ENCODE data around the gene BIRC5.

The BIRC5 gene

DNA sequence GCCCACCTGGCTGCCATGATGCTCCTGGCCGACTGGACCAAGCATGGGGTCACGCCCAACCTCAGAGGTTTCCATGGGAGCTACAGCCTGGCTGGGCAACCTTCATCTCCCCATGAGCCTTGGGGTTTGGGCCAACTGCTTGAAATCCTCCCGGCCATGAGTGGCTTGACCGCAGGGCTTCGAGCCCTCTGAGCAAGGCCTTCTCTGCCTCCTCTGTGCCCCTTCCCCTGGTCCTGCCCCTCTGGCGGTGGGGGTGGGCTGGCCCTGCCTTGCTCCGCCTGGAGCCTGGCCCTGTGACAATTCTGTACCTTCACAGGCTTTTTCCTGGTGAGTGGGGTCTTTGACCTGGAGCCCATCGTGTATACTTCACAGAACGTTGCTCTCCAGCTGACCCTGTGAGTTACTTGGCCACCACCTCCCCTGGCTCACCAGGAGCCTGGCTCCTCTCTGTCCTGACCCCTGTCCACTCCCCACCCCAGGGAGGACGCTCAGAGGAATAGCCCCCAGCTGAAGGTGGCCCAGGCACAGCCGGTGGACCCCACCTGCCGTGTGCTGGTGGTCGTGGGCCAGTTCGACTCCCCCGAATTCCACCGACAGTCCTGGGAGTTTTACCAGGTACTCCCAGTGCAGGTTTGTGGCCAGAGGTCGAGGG, 8.8 kb upstream of the BIRC5 start:
- Histone ChIP-seq H3K4me1 (ENCODE audit: control insufficient read depth, insufficient read depth, low read length) (no peaks in the 10 kb centered on the region), H3K36me3 (ENCODE audit: control insufficient read depth in 2 of 2, insufficient read depth in 2 of 2, low read length in 2 of 2) (peaks cover 0 to 4% of the 10 kb centered on the region in 2 donors), H3K9ac (ENCODE audit: low read length in 2 of 2) (no peak overlapping the region), H3K4me3 (ENCODE audit: low read length in 2 of 2) (no peak overlapping the region), H3K27me3 (ENCODE audit: control insufficient read depth in 1 of 2, insufficient read depth in 2 of 2, low read length in 2 of 2) (no peaks in the 10 kb centered on the region), H3K9me3 (ENCODE audit: control insufficient read depth in 2 of 2, low read length in 2 of 2) (no peaks in the 10 kb centered on the region), H3K27ac (ENCODE audit: low read length) (no peak overlapping the region)

DNA sequence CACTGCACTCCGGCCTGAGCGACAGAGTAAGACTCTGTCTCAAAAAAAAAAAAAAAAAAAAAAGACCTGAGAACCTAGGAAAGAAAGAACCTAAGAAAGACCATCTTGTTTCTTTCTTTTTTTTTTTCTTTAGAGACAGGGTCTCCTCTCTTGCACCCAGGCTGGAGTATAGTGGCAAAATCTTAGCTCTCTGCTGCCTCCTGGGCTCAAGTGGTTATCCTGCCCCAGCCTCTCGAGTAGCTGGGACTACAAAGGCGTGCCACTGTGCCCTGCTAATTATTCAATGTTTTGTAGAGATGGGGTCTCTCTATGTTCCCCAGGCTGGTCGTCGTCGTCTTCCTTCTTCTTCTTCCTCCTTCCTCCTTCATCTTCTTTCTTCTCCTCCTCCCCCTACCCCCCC, 7.8 kb upstream of the BIRC5 start:
- no peaks in the 10 kb centered on the region for H3K27me3 ChIP-seq (ENCODE audit: control insufficient read depth in 1 of 2, insufficient read depth in 2 of 2, low read length in 2 of 2)
- H3K27ac ChIP-seq (ENCODE audit: low read length) = no peak overlapping the region
- peaks cover 0 to 4% of the 10 kb centered on the region in 2 donors for H3K36me3 ChIP-seq (ENCODE audit: control insufficient read depth in 2 of 2, insufficient read depth in 2 of 2, low read length in 2 of 2)
- no peak overlapping the region for H3K4me3 ChIP-seq (ENCODE audit: low read length in 2 of 2)
- H3K9ac ChIP-seq (ENCODE audit: low read length in 2 of 2) = no peak overlapping the region
- no peaks in the 10 kb centered on the region for H3K4me1 ChIP-seq (ENCODE audit: control insufficient read depth, insufficient read depth, low read length)
- H3K9me3 ChIP-seq (ENCODE audit: control insufficient read depth in 2 of 2, low read length in 2 of 2) = no peaks in the 10 kb centered on the region

DNA sequence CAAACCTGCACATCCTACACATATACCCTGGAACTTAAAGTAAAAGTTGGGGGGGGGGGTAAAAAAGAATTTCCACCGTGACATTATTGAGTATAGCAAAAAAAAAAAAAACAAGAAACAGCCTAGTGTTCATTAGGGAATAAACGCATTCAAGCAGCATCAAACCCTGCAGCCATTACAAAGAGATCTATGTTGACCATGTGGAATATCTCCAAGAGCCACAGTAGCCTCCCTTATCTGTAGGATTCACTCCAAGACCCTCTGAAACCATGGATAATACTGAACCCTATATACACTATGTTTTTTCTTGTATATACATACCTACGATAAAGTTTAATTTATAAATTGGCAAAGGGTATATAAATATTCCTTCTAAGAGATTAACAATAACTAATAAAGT, 5.6 kb upstream of the BIRC5 start:
- Histone ChIP-seq H3K4me3 (ENCODE audit: low read length in 2 of 2) (no peak overlapping the region), H3K9me3 (ENCODE audit: control insufficient read depth in 2 of 2, low read length in 2 of 2) (no peaks in the 10 kb centered on the region), H3K27ac (ENCODE audit: low read length) (no peak overlapping the region), H3K27me3 (ENCODE audit: control insufficient read depth in 1 of 2, insufficient read depth in 2 of 2, low read length in 2 of 2) (no peaks in the 10 kb centered on the region), H3K36me3 (ENCODE audit: control insufficient read depth in 2 of 2, insufficient read depth in 2 of 2, low read length in 2 of 2) (peaks cover 0 to 4% of the 10 kb centered on the region in 2 donors), H3K9ac (ENCODE audit: low read length in 2 of 2) (no peak overlapping the region), H3K4me1 (ENCODE audit: control insufficient read depth, insufficient read depth, low read length) (no peaks in the 10 kb centered on the region)

DNA sequence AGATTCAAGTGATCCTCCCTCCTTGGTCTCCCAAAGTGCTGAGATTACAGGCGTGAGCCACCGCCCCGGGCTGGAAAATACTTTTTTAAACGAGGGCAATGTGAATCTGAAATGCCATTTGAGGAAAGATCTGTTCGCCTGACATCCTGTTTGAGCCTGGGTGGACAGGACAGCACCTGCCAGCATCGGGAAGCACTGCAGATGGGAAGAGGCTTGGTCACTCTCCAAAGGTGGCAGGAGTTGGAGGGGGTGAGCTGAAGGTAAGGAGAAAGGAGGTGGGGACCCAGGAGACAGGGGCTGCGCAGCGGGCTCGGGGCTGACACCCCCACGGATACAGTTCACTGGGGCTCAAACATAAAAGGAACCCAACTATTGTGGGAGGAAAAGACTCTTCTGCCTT, 3.9 kb upstream of the BIRC5 start:
- no peak overlapping the region for H3K27ac ChIP-seq (ENCODE audit: low read length)
- H3K4me3 ChIP-seq (ENCODE audit: low read length in 2 of 2) = no peak overlapping the region
- no peaks in the 10 kb centered on the region for H3K9me3 ChIP-seq (ENCODE audit: control insufficient read depth in 2 of 2, low read length in 2 of 2)
- no peaks in the 10 kb centered on the region for H3K36me3 ChIP-seq (ENCODE audit: control insufficient read depth in 2 of 2, insufficient read depth in 2 of 2, low read length in 2 of 2)
- peaks cover 0 to 5% of the 10 kb centered on the region in 2 donors for H3K27me3 ChIP-seq (ENCODE audit: control insufficient read depth in 1 of 2, insufficient read depth in 2 of 2, low read length in 2 of 2)
- peaks cover 4% of the 10 kb centered on the region for H3K4me1 ChIP-seq (ENCODE audit: control insufficient read depth, insufficient read depth, low read length)
- H3K9ac ChIP-seq (ENCODE audit: low read length in 2 of 2) = no peak overlapping the region

DNA sequence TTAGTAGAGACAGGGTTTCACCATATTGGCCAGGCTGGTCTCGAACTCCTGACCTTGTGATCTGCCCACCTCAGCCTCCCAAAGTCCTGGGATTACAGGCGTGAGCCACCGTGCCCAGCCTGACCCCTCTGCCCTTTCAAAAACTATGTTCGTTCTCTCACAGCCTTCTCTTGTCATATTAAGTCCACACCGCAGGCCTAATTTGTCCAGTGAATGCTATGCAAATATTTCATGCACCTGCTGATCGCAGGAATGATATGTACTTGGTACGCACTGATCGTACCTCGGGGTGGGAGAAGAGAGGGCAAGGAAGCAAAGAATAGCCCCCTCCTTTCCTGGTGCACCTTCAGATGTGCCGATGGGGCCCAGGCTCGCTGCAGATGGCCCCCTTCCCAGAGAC, 3.0 kb upstream of the BIRC5 start:
- Histone ChIP-seq H3K9ac (ENCODE audit: low read length in 2 of 2) (no peak overlapping the region), H3K9me3 (ENCODE audit: control insufficient read depth in 2 of 2, low read length in 2 of 2) (no peaks in the 10 kb centered on the region), H3K27ac (ENCODE audit: low read length) (no peak overlapping the region), H3K4me3 (ENCODE audit: low read length in 2 of 2) (no peak overlapping the region), H3K36me3 (ENCODE audit: control insufficient read depth in 2 of 2, insufficient read depth in 2 of 2, low read length in 2 of 2) (no peaks in the 10 kb centered on the region), H3K4me1 (ENCODE audit: control insufficient read depth, insufficient read depth, low read length) (peaks cover 4% of the 10 kb centered on the region), H3K27me3 (ENCODE audit: control insufficient read depth in 1 of 2, insufficient read depth in 2 of 2, low read length in 2 of 2) (peaks cover 0 to 5% of the 10 kb centered on the region in 2 donors)

DNA sequence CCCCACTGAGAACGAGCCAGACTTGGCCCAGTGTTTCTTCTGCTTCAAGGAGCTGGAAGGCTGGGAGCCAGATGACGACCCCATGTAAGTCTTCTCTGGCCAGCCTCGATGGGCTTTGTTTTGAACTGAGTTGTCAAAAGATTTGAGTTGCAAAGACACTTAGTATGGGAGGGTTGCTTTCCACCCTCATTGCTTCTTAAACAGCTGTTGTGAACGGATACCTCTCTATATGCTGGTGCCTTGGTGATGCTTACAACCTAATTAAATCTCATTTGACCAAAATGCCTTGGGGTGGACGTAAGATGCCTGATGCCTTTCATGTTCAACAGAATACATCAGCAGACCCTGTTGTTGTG, 631 bp downstream of the BIRC5 start:
- Histone ChIP-seq H3K27me3 (ENCODE audit: control insufficient read depth in 1 of 2, insufficient read depth in 2 of 2, low read length in 2 of 2) (peaks cover 0 to 5% of the 10 kb centered on the region in 2 donors), H3K9ac (ENCODE audit: low read length in 2 of 2) (no peak overlapping the region), H3K27ac (ENCODE audit: low read length) (no peak overlapping the region), H3K9me3 (ENCODE audit: control insufficient read depth in 2 of 2, low read length in 2 of 2) (no peaks in the 10 kb centered on the region), H3K36me3 (ENCODE audit: control insufficient read depth in 2 of 2, insufficient read depth in 2 of 2, low read length in 2 of 2) (no peaks in the 10 kb centered on the region), H3K4me3 (ENCODE audit: low read length in 2 of 2) (no peak overlapping the region), H3K4me1 (ENCODE audit: control insufficient read depth, insufficient read depth, low read length) (peaks cover 4% of the 10 kb centered on the region)

DNA sequence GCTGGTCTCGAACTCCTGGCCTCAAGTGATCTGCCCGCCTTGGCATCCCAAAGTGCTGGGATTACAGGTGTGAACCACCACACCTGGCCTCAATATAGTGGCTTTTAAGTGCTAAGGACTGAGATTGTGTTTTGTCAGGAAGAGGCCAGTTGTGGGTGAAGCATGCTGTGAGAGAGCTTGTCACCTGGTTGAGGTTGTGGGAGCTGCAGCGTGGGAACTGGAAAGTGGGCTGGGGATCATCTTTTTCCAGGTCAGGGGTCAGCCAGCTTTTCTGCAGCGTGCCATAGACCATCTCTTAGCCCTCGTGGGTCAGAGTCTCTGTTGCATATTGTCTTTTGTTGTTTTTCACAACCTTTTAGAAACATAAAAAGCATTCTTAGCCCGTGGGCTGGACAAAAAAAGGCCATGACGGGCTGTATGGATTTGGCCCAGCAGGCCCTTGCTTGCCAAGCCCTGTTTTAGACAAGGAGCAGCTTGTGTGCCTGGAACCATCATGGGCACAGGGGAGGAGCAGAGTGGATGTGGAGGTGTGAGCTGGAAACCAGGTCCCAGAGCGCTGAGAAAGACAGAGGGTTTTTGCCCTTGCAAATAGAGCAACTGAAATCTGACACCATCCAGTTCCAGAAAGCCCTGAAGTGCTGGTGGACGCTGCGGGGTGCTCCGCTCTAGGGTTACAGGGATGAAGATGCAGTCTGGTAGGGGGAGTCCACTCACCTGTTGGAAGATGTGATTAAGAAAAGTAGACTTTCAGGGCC, 5.5 kb downstream of the BIRC5 start:
- Histone ChIP-seq H3K27ac (ENCODE audit: low read length) (no peak overlapping the region), H3K9ac (ENCODE audit: low read length in 2 of 2) (no peak overlapping the region), H3K4me1 (ENCODE audit: control insufficient read depth, insufficient read depth, low read length) (peaks cover under 1% of the 10 kb centered on the region), H3K9me3 (ENCODE audit: control insufficient read depth in 2 of 2, low read length in 2 of 2) (no peaks in the 10 kb centered on the region), H3K4me3 (ENCODE audit: low read length in 2 of 2) (no peak overlapping the region), H3K27me3 (ENCODE audit: control insufficient read depth in 1 of 2, insufficient read depth in 2 of 2, low read length in 2 of 2) (peaks cover 0 to 1% of the 10 kb centered on the region in 2 donors), H3K36me3 (ENCODE audit: control insufficient read depth in 2 of 2, insufficient read depth in 2 of 2, low read length in 2 of 2) (no peaks in the 10 kb centered on the region)

DNA sequence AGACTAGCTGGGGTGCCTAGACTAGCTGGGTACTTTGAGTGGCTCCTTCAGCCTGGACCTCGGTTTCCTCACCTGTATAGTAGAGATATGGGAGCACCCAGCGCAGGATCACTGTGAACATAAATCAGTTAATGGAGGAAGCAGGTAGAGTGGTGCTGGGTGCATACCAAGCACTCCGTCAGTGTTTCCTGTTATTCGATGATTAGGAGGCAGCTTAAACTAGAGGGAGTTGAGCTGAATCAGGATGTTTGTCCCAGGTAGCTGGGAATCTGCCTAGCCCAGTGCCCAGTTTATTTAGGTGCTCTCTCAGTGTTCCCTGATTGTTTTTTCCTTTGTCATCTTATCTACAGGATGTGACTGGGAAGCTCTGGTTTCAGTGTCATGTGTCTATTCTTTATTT, 9.0 kb downstream of the BIRC5 start:
- no peaks in the 10 kb centered on the region for H3K4me1 ChIP-seq (ENCODE audit: control insufficient read depth, insufficient read depth, low read length)
- peak overlapping the region; percentile 11 for H3K27ac ChIP-seq (ENCODE audit: low read length)
- no peaks in the 10 kb centered on the region for H3K36me3 ChIP-seq (ENCODE audit: control insufficient read depth in 2 of 2, insufficient read depth in 2 of 2, low read length in 2 of 2)
- H3K27me3 ChIP-seq (ENCODE audit: control insufficient read depth in 1 of 2, insufficient read depth in 2 of 2, low read length in 2 of 2) = no peaks in the 10 kb centered on the region
- no peak overlapping the region for H3K9ac ChIP-seq (ENCODE audit: low read length in 2 of 2)
- H3K9me3 ChIP-seq (ENCODE audit: control insufficient read depth in 2 of 2, low read length in 2 of 2) = no peaks in the 10 kb centered on the region
- H3K4me3 ChIP-seq (ENCODE audit: low read length in 2 of 2) = no peak overlapping the region

DNA sequence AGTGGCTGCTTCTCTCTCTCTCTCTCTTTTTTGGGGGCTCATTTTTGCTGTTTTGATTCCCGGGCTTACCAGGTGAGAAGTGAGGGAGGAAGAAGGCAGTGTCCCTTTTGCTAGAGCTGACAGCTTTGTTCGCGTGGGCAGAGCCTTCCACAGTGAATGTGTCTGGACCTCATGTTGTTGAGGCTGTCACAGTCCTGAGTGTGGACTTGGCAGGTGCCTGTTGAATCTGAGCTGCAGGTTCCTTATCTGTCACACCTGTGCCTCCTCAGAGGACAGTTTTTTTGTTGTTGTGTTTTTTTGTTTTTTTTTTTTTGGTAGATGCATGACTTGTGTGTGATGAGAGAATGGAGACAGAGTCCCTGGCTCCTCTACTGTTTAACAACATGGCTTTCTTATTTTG, 9.7 kb downstream of the BIRC5 start:
- Histone ChIP-seq H3K4me1 (ENCODE audit: control insufficient read depth, insufficient read depth, low read length) (no peaks in the 10 kb centered on the region), H3K4me3 (ENCODE audit: low read length in 2 of 2) (no peak overlapping the region), H3K27ac (ENCODE audit: low read length) (no peak overlapping the region), H3K9ac (ENCODE audit: low read length in 2 of 2) (no peak overlapping the region), H3K27me3 (ENCODE audit: control insufficient read depth in 1 of 2, insufficient read depth in 2 of 2, low read length in 2 of 2) (no peaks in the 10 kb centered on the region), H3K36me3 (ENCODE audit: control insufficient read depth in 2 of 2, insufficient read depth in 2 of 2, low read length in 2 of 2) (no peaks in the 10 kb centered on the region), H3K9me3 (ENCODE audit: control insufficient read depth in 2 of 2, low read length in 2 of 2) (no peaks in the 10 kb centered on the region)

DNA sequence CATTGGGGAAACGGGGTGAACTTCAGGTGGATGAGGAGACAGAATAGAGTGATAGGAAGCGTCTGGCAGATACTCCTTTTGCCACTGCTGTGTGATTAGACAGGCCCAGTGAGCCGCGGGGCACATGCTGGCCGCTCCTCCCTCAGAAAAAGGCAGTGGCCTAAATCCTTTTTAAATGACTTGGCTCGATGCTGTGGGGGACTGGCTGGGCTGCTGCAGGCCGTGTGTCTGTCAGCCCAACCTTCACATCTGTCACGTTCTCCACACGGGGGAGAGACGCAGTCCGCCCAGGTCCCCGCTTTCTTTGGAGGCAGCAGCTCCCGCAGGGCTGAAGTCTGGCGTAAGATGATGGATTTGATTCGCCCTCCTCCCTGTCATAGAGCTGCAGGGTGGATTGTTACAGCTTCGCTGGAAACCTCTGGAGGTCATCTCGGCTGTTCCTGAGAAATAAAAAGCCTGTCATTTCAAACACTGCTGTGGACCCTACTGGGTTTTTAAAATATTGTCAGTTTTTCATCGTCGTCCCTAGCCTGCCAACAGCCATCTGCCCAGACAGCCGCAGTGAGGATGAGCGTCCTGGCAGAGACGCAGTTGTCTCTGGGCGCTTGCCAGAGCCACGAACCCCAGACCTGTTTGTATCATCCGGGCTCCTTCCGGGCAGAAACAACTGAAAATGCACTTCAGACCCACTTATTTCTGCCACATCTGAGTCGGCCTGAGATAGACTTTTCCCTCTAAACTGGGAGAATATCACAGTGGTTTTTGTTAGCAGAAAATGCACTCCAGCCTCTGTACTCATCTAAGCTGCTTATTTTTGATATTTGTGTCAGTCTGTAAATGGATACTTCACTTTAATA, 10.4 kb downstream of the BIRC5 start:
- H3K4me3 ChIP-seq (ENCODE audit: low read length in 2 of 2) = no peak overlapping the region
- H3K27ac ChIP-seq (ENCODE audit: low read length) = no peak overlapping the region
- no peak overlapping the region for H3K9ac ChIP-seq (ENCODE audit: low read length in 2 of 2)
- no peaks in the 10 kb centered on the region for H3K36me3 ChIP-seq (ENCODE audit: control insufficient read depth in 2 of 2, insufficient read depth in 2 of 2, low read length in 2 of 2)
- H3K4me1 ChIP-seq (ENCODE audit: control insufficient read depth, insufficient read depth, low read length) = no peaks in the 10 kb centered on the region
- H3K9me3 ChIP-seq (ENCODE audit: control insufficient read depth in 2 of 2, low read length in 2 of 2) = no peaks in the 10 kb centered on the region
- no peaks in the 10 kb centered on the region for H3K27me3 ChIP-seq (ENCODE audit: control insufficient read depth in 1 of 2, insufficient read depth in 2 of 2, low read length in 2 of 2)
